Activated T-cell treated with anti-CD3 and anti-CD28 coated beads, Interleukin-2, amount 50 U/mL, for 48 hours (primary cell): Measurements from ENCODE around the gene KIAA0930.

Experiments used
- DNase-seq, 2 experiments: peaks; one replicate each; pipeline ENCODE4 v3.0.0-alpha.2; 2020

The KIAA0930 gene

GRCh38 chr22:45235851-45236342 lies 4.8 kb downstream of the KIAA0930 start:
- no peak for DNase-seq

GRCh38 chr22:45235101-45235777 lies 5.5 kb downstream of the KIAA0930 start:
- DNase-seq: no peak

- no peak for DNase-seq
Observed at GRCh38 chr22:45233827-45234226, 6.9 kb downstream of the KIAA0930 start.

- no peak for DNase-seq
Observed at GRCh38 chr22:45233386-45233785, 7.3 kb downstream of the KIAA0930 start.

- DNase-seq: no peak
Observed at GRCh38 chr22:45231293-45231692, 9.4 kb downstream of the KIAA0930 start.

- no peak for DNase-seq
Observed at GRCh38 chr22:45230026-45230721, 10.5 kb downstream of the KIAA0930 start.

- DNase-seq: no peak
Observed at GRCh38 chr22:45229181-45229580, 11.5 kb downstream of the KIAA0930 start.

GRCh38 chr22:45228401-45228754 lies 12.3 kb downstream of the KIAA0930 start:
- no peak for DNase-seq

GRCh38 chr22:45227645-45228400 lies 12.9 kb downstream of the KIAA0930 start:
- DNase-seq: no peak

- no peak for DNase-seq
Observed at GRCh38 chr22:45226503-45227186, 14.0 kb downstream of the KIAA0930 start.

GRCh38 chr22:45225732-45226502 lies 14.8 kb downstream of the KIAA0930 start:
- no peak for DNase-seq

GRCh38 chr22:45224988-45225731 lies 15.5 kb downstream of the KIAA0930 start:
- no peak for DNase-seq

- DNase-seq: no peak
Observed at GRCh38 chr22:45224331-45224730, 16.4 kb downstream of the KIAA0930 start.

- no peak for DNase-seq
Observed at GRCh38 chr22:45223304-45224117, 17.2 kb downstream of the KIAA0930 start.

GRCh38 chr22:45221201-45221600 lies 19.5 kb downstream of the KIAA0930 start:
- no peak for DNase-seq

- peak; percentile 43 to 54 for DNase-seq
Observed at GRCh38 chr22:45218976-45219375, 21.7 kb downstream of the KIAA0930 start.

GRCh38 chr22:45217806-45218205 lies 22.9 kb downstream of the KIAA0930 start:
- DNase-seq: no peak

- DNase-seq: no peak
Observed at GRCh38 chr22:45217345-45217744, 23.3 kb downstream of the KIAA0930 start.

- DNase-seq: no peak
Observed at GRCh38 chr22:45216133-45217003, 24.3 kb downstream of the KIAA0930 start.
